Endothelial cell of umbilical vein (primary cell): ENCODE measurements around the gene TBCE. TPM values are rescaled to one million over a fixed set of nuclear protein-coding genes. Genes with fewer than 3 reads are reported as not detected.

ENCODE experiments used
- BruUV-seq: library from RNA; stranded (reverse); fragments of 400-500 nt; replicated peaks from 2 replicates; lab custom pipeline; 2021; lab: Mats Ljungman, UMichigan
- CTCF ChIA-PET: fragments of 300-600, 350-600 bp; sonication (Branson Sonifier 250); formaldehyde crosslinking; loops from one replicate; lab custom pipeline; 2021; ENCODE audit warnings: antibody characterized with exemption, inconsistent platforms; lab: Charles Lee
- POLR2A ChIA-PET: fragments of 300-600, 350-600 bp; sonication (Branson Sonifier 250); formaldehyde crosslinking; loops from one replicate; lab custom pipeline; 2021; ENCODE audit warnings: antibody characterized with exemption, inconsistent platforms; lab: Charles Lee
- DNase-seq: peaks from one replicate; pipeline ENCODE4 v3.0.0-alpha.2; 2011; ENCODE audit warnings: low read depth, low spot score
- FAIRE-seq: peaks from 2 replicates; lab custom pipeline; 2011; peaks lifted over from hg19 to GRCh38; lab: Jason Lieb, UNC
- H2AFZ ChIP-seq: 2 replicates; pipeline ENCODE4 v1.6.0; 2012; ENCODE audit warnings: low read depth, low read length, control low read depth, inconsistent platforms
- H3K27ac ChIP-seq: 2 replicates; pipeline ENCODE4 v1.5.1; 2011; ENCODE audit warnings: low read depth, mild to moderate bottlenecking, control low read depth, low read length, moderate library complexity; ENCODE audit not compliant: insufficient read depth
- H3K27me3 ChIP-seq, 2 experiments: 2 replicates each; pipeline versions ENCODE4 v1.6.0 to v1.6.1; 2011; ENCODE audit warnings: low read length in 2 of 2, mixed read lengths in 1 of 2; ENCODE audit not compliant: control insufficient read depth in 2 of 2, insufficient read depth in 2 of 2
- H3K36me3 ChIP-seq, 2 experiments: 2 replicates in 1 of 2; 3 replicates in 1 of 2; pipeline ENCODE4 v1.5.1; 2011; ENCODE audit warnings: low read length in 2 of 2, mild to moderate bottlenecking in 1 of 2, moderate library complexity in 1 of 2; ENCODE audit not compliant: control insufficient read depth in 2 of 2, insufficient read depth in 2 of 2; ENCODE audit errors: extremely low read depth in 1 of 2
- H3K4me1 ChIP-seq: 3 replicates; pipeline ENCODE4 v1.5.1; 2011; ENCODE audit warnings: mild to moderate bottlenecking, low read length; ENCODE audit not compliant: control insufficient read depth, insufficient read depth; ENCODE audit errors: extremely low read depth
- H3K4me2 ChIP-seq: 2 replicates; pipeline ENCODE4 v1.6.1; 2011; ENCODE audit warnings: low read length, control low read depth, mixed read lengths; ENCODE audit not compliant: insufficient read depth
- H3K4me3 ChIP-seq, 3 experiments: fragments of 200-600 bp in 1 of 3; sonication (generic), shearing (Covaris generic) in 1 of 3; replicated peaks in 1 of 3; 2 replicates each; pipeline ENCODE4 v1.5.1; 2011 to 2016; ENCODE audit warnings: control low read depth in 3 of 3, low read length in 3 of 3, mild to moderate bottlenecking in 2 of 3, inconsistent platforms in 1 of 3, low read depth in 1 of 3, moderate library complexity in 1 of 3; ENCODE audit not compliant: insufficient read depth in 1 of 3
- H3K79me2 ChIP-seq: 2 replicates; pipeline ENCODE4 v1.6.0; 2012; ENCODE audit warnings: low read length, inconsistent platforms; ENCODE audit not compliant: control insufficient read depth, insufficient read depth
- H3K9ac ChIP-seq: replicated peaks from 2 replicates; pipeline ENCODE3; 2011; ENCODE audit warnings: low read length, control low read depth; ENCODE audit not compliant: insufficient read depth; ENCODE audit errors: extremely low read depth
- H3K9me1 ChIP-seq: replicated peaks from 3 replicates; pipeline ENCODE4 v1.6.0; 2011; ENCODE audit warnings: mild to moderate bottlenecking, low read length; ENCODE audit not compliant: control insufficient read depth, insufficient read depth; ENCODE audit errors: extremely low read depth
- H3K9me3 ChIP-seq: replicated peaks from 2 replicates; pipeline ENCODE4 v1.5.1; 2012; ENCODE audit warnings: low read length, inconsistent platforms; ENCODE audit not compliant: control insufficient read depth, insufficient read depth
- H4K20me1 ChIP-seq: replicated peaks from 2 replicates; pipeline ENCODE3; 2011; ENCODE audit warnings: mild to moderate bottlenecking, low read length; ENCODE audit not compliant: control insufficient read depth, insufficient read depth; ENCODE audit errors: extremely low read depth
- EZH2 ChIP-seq: IDR thresholded peaks from 2 replicates; pipeline ENCODE4 v1.6.1; 2012; ENCODE audit warnings: borderline replicate concordance, low read depth, mild to moderate bottlenecking, moderate library complexity, low read length, inconsistent platforms; ENCODE audit not compliant: severe bottlenecking
- FOS ChIP-seq: IDR thresholded peaks from 2 replicates; pipeline ENCODE4 v1.6.1; 2011; ENCODE audit warnings: mild to moderate bottlenecking, low read length, moderate library complexity, borderline replicate concordance; ENCODE audit not compliant: insufficient read depth
- JUN ChIP-seq: IDR thresholded peaks from 2 replicates; pipeline ENCODE4 v1.6.1; 2011; ENCODE audit warnings: borderline replicate concordance, low read depth; ENCODE audit not compliant: insufficient read length, insufficient read depth
- POLR2A ChIP-seq: IDR thresholded peaks from 2 replicates; pipeline ENCODE4 v1.6.1; 2012; ENCODE audit warnings: low read depth, mild to moderate bottlenecking, control low read depth, low read length
- POLR2AphosphoS5 ChIP-seq: IDR thresholded peaks from 2 replicates; pipeline ENCODE4 v1.6.1; 2012; ENCODE audit warnings: low read depth, mild to moderate bottlenecking, control low read depth, low read length, moderate library complexity; ENCODE audit not compliant: insufficient read depth
- dilution Hi-C: fragments of 300-500 bp; cut with MboI; formaldehyde crosslinking; loops from one replicate; pipeline ENCODE4 v1.15.0; 2019; ENCODE audit warnings: low sequenced_read_pairs; ENCODE audit not compliant: extremely low pct_ligation_motif_present
- intact Hi-C: fragments of 100-400 bp; cut with micrococcal nuclease; formaldehyde crosslinking; loops from one replicate; pipeline ENCODE4 v1.10.0; 2022
- polyA plus RNA-seq, 4 experiments: library from polyadenylated mRNA; depleted of rRNA in 3 of 4; stranded (reverse) in 3 of 4; unstranded in 1 of 4; fragments of >200 nt; gene quantifications; 2 replicates each; pipeline versions ENCODE4 v1.2.1 to v1.2.3, GENCODE V29; 2011 to 2012; ENCODE audit warnings: missing spikeins in 1 of 4
- total RNA-seq: library from RNA; stranded (reverse); gene quantifications from 2 replicates; pipeline ENCODE4 v1.2.3, GENCODE V29; 2021
- TF ChIP-seq, protein P1 (sequence below), 2 donors: IDR thresholded peaks; 1 replicate in 1 of 2; 2 replicates in 1 of 2; pipeline ENCODE4 v1.5.1; 2011; ENCODE audit warnings: low read length in 2 of 2, mild to moderate bottlenecking in 2 of 2, moderate library complexity in 2 of 2, control low read depth in 1 of 2, inconsistent platforms in 1 of 2, low read depth in 1 of 2; ENCODE audit not compliant: insufficient read depth in 1 of 2; ENCODE audit errors: extremely low read depth in 1 of 2

TBCE gene
- total and polyA plus RNA-seq, 2 donors (not counting 3 experiments of a cell fraction or from before 2014, with no cell fraction given): 13.7 to 32.6 TPM

GRCh38 chr1:235401251-235401650, 34.0 kb downstream of the TBCE start:
- H3K9ac ChIP-seq: no peak overlapping the region
- CTCF ChIA-PET: no interaction called here
- no TSS peak for BruUV-seq
- no peaks in the 10 kb centered on the region for H3K27me3 ChIP-seq
- H3K27ac ChIP-seq: no peak overlapping the region
- H4K20me1 ChIP-seq: no peaks in the 10 kb centered on the region
- H2AFZ ChIP-seq: no peak overlapping the region
- TF ChIP-seq JUN: no peak
- no peak for TF ChIP-seq POLR2AphosphoS5
- no peak for TF ChIP-seq POLR2A
- no peak for TF ChIP-seq EZH2
- TF ChIP-seq, protein P1, sequence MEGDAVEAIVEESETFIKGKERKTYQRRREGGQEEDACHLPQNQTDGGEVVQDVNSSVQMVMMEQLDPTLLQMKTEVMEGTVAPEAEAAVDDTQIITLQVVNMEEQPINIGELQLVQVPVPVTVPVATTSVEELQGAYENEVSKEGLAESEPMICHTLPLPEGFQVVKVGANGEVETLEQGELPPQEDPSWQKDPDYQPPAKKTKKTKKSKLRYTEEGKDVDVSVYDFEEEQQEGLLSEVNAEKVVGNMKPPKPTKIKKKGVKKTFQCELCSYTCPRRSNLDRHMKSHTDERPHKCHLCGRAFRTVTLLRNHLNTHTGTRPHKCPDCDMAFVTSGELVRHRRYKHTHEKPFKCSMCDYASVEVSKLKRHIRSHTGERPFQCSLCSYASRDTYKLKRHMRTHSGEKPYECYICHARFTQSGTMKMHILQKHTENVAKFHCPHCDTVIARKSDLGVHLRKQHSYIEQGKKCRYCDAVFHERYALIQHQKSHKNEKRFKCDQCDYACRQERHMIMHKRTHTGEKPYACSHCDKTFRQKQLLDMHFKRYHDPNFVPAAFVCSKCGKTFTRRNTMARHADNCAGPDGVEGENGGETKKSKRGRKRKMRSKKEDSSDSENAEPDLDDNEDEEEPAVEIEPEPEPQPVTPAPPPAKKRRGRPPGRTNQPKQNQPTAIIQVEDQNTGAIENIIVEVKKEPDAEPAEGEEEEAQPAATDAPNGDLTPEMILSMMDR (IDR thresholded peaks at IDR 0.05; ENCODE audit: extremely low read depth in 1 of 2, insufficient read depth in 1 of 2, low read depth in 1 of 2, low read length in 2 of 2): no peak
- TF ChIP-seq FOS: no peak
- no peak for FAIRE-seq
- H3K9me3 ChIP-seq: no peaks in the 10 kb centered on the region
- POLR2A ChIA-PET: no interaction called here
- no peak overlapping the region for H3K4me2 ChIP-seq
- dilution Hi-C loops (no loop called here), intact Hi-C loops (no loop called here)
- no peak overlapping the region for H3K4me3 ChIP-seq
- H3K36me3 ChIP-seq: no peaks in the 10 kb centered on the region
- peaks cover 31% of the 10 kb centered on the region for H3K79me2 ChIP-seq
- no peaks in the 10 kb centered on the region for H3K9me1 ChIP-seq
- no peak for DNase-seq
- no peaks in the 10 kb centered on the region for H3K4me1 ChIP-seq
